HG02885 (cell line): ENCODE data around the gene MAT2B.
"Not testable (repeated sequence)": the region's sequence is repeated elsewhere in the genome, so short reads cannot be mapped to it uniquely, and the experiment has no call there.

Experiments
- ATAC-seq: cut with Tn5 transposase; IDR thresholded peaks from one replicate; pipeline ENCODE4 v1.9.1; 2021; ENCODE audit warnings: mild to moderate bottlenecking; ENCODE audit not compliant: unreplicated experiment, poor library complexity

The MAT2B gene

GRCh38 chr5:163503106-163504078 is 2.0 kb upstream of the MAT2B start:
- ATAC-seq: peak; percentile 10

- no peak for ATAC-seq
Observed at GRCh38 chr5:163504079-163504931, 1.1 kb upstream of the MAT2B start.

GRCh38 chr5:163505049-163505367 is 411 bp upstream of the MAT2B start:
- peak; percentile 1 for ATAC-seq

- ATAC-seq: peak; percentile 15
Observed at GRCh38 chr5:163506095-163506457, 657 bp downstream of the MAT2B start.

- ATAC-seq: peak; percentile 8
Observed at GRCh38 chr5:163506726-163507125, 1.3 kb downstream of the MAT2B start.

- no peak for ATAC-seq
Observed at GRCh38 chr5:163508753-163509152, 3.3 kb downstream of the MAT2B start.

- no peak for ATAC-seq
Observed at GRCh38 chr5:163509291-163509951, 4.0 kb downstream of the MAT2B start.

GRCh38 chr5:163512526-163512925 is 7.1 kb downstream of the MAT2B start:
- no peak for ATAC-seq

GRCh38 chr5:163525096-163525495 is 19.7 kb downstream of the MAT2B start:
- ATAC-seq: no peak

- no peak for ATAC-seq
Observed at GRCh38 chr5:163529698-163530097, 24.3 kb downstream of the MAT2B start.

GRCh38 chr5:163531272-163531671 is 25.9 kb downstream of the MAT2B start:
- ATAC-seq: no peak

GRCh38 chr5:163532171-163533084 is 27.0 kb downstream of the MAT2B start:
- ATAC-seq: no peak

GRCh38 chr5:163533223-163533622 is 27.8 kb downstream of the MAT2B start:
- ATAC-seq: no peak

GRCh38 chr5:163534492-163535094 is 29.2 kb downstream of the MAT2B start:
- ATAC-seq: no peak

- ATAC-seq: no peak
Observed at GRCh38 chr5:163535290-163535689, 29.9 kb downstream of the MAT2B start.

- not testable (repeated sequence) for ATAC-seq
Observed at GRCh38 chr5:163536442-163536841, 31.0 kb downstream of the MAT2B start.

- no peak for ATAC-seq
Observed at GRCh38 chr5:163540696-163541095, 35.3 kb downstream of the MAT2B start.

GRCh38 chr5:163542771-163543170 is 37.4 kb downstream of the MAT2B start:
- ATAC-seq: no peak

GRCh38 chr5:163544041-163544440 is 38.6 kb downstream of the MAT2B start:
- ATAC-seq: no peak
